ENCODE results near the gene ENAH. TPM values are rescaled to one million over a fixed set of nuclear protein-coding genes. Genes with fewer than 3 reads are reported as not detected.
A peak's percentile ranks its signal among the peaks of the same experiment; 100 is the strongest.
"Not testable (repeated sequence)": the region's sequence is repeated elsewhere in the genome, so short reads cannot be mapped to it uniquely, and the experiment has no call there.

The ENAH gene
- total and polyA plus RNA-seq, 9 of the 15 experiments (the other 6 are each of a cell fraction or from before 2014, with no cell fraction given) = 0.03 to 1.2 (median 0.15) TPM

DNA sequence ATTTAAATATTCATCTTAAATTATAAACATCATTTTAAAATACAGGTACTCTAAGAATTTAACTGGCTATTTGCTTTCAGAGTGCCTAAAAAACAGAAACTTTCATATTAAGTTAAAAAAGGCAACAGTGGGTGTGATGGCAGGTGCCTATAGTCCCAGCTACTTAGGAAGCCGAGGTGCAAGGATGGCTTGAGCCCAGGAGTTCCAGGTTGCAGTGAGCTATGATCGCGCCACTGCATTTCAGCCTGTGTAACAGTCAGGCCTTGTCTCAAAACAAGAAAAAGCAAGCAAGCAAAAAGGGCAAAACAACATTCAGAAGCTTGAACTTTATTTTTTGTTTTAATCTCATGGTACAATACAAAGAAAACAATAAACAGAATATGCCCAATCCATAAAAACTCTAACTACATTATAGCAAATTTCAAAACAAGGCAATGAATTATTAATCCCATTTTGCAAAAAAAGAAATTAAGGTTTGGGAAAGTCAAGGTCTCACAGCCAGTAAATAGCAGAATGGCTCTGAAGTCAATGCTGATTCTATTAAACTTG lies 15.2 kb downstream of the ENAH start:
- no TSS peak for BruUV-seq (replicated peaks)
- CTCF ChIA-PET (ENCODE audit: low intra/inter-chr PET ratio) = no interaction called here
- no peaks in the 10 kb centered on the region for H4K20me1 ChIP-seq (replicated peaks; ENCODE audit: control insufficient read depth, insufficient read depth, low read length)
- DNase-seq (ENCODE audit: extremely low read depth in 1 of 4, low spot score in 3 of 4) (no peak), FAIRE-seq (no peak), ATAC-seq (no peak)
- TF ChIP-seq HNRNPH1 (optimal IDR thresholded peaks at IDR 0.05; ENCODE audit: low read depth, low read length) = no peak
- TF ChIP-seq ZNF324 (CRISPR knock-in tag; IDR thresholded peaks at IDR 0.05) = peak; percentile 73
- TF ChIP-seq RAD21 (CRISPR knock-in tag; conservative IDR thresholded peaks at IDR 0.05 in 1 of 2, IDR thresholded peaks at IDR 0.05 in 1 of 2) = no peak
- TF ChIP-seq RFX7 (CRISPR knock-in tag; IDR thresholded peaks at IDR 0.05) = no peak
- TF ChIP-seq, protein P1, sequence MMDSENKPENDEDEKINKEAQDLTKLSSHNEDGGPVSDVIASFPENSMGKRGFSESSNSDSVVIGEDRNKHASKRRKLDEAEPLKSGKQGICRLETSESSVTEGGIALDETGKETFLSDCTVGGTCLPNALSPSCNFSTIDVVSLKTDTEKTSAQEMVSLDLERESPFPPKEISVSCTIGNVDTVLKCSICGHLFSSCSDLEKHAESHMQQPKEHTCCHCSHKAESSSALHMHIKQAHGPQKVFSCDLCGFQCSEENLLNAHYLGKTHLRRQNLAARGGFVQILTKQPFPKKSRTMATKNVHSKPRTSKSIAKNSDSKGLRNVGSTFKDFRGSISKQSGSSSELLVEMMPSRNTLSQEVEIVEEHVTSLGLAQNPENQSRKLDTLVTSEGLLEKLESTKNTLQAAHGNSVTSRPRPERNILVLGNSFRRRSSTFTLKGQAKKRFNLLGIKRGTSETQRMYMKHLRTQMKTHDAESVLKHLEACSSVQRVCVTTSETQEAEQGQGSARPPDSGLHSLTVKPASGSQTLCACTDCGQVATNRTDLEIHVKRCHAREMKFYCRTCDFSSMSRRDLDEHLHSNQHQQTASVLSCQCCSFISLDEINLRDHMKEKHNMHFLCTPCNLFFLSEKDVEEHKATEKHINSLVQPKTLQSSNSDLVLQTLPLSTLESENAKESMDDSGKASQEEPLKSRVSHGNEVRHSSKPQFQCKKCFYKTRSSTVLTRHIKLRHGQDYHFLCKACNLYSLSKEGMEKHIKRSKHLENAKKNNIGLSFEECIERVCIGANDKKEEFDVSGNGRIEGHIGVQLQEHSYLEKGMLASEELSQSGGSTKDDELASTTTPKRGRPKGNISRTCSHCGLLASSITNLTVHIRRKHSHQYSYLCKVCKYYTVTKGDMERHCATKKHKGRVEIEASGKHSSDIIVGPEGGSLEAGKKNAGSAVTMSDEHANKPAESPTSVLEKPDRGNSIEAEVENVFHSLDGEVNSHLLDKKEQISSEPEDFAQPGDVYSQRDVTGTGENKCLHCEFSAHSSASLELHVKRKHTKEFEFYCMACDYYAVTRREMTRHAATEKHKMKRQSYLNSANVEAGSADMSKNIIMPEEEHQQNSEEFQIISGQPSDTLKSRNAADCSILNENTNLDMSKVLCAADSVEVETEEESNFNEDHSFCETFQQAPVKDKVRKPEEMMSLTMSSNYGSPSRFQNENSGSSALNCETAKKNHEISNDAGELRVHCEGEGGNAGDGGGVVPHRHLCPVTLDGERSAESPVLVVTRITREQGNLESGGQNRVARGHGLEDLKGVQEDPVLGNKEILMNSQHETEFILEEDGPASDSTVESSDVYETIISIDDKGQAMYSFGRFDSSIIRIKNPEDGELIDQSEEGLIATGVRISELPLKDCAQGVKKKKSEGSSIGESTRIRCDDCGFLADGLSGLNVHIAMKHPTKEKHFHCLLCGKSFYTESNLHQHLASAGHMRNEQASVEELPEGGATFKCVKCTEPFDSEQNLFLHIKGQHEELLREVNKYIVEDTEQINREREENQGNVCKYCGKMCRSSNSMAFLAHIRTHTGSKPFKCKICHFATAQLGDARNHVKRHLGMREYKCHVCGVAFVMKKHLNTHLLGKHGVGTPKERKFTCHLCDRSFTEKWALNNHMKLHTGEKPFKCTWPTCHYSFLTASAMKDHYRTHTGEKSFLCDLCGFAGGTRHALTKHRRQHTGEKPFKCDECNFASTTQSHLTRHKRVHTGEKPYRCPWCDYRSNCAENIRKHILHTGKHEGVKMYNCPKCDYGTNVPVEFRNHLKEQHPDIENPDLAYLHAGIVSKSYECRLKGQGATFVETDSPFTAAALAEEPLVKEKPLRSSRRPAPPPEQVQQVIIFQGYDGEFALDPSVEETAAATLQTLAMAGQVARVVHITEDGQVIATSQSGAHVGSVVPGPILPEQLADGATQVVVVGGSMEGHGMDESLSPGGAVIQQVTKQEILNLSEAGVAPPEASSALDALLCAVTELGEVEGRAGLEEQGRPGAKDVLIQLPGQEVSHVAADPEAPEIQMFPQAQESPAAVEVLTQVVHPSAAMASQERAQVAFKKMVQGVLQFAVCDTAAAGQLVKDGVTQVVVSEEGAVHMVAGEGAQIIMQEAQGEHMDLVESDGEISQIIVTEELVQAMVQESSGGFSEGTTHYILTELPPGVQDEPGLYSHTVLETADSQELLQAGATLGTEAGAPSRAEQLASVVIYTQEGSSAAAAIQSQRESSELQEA (IDR thresholded peaks at IDR 0.05; ENCODE audit: low read depth) = no peak
- H3K9me1 ChIP-seq (ENCODE audit: control insufficient read depth, insufficient read depth, low read length) = no peaks in the 10 kb centered on the region
- peaks cover 2 to 6% of the 10 kb centered on the region in 2 experiments; a peak in 2 of 5 replicates for H3K27me3 ChIP-seq (ENCODE audit: control insufficient read depth in 2 of 2, insufficient read depth in 2 of 2, low read length in 2 of 2)
- intact Hi-C loops (cut with micrococcal nuclease) (no loop called here), in situ Hi-C loops (cut with MboI) (no loop called here)
- H3K4me1 ChIP-seq (replicated peaks in 1 of 2; ENCODE audit: control insufficient read depth in 2 of 2, insufficient read depth in 2 of 2, low read length in 2 of 2) = no peaks in the 10 kb centered on the region
- H3K9me3 ChIP-seq (replicated peaks; ENCODE audit: control insufficient read depth, insufficient read depth, low read depth, low read length) = no peaks in the 10 kb centered on the region
- H3K4me3 ChIP-seq = no peak overlapping the region
- H3K9ac ChIP-seq (ENCODE audit: insufficient read depth in 1 of 2, low read depth in 2 of 2, low read length in 2 of 2) = no peak overlapping the region
- H3K79me2 ChIP-seq (ENCODE audit: control insufficient read depth, insufficient read depth, low read length) = no peaks in the 10 kb centered on the region
- H3K36me3 ChIP-seq (ENCODE audit: control insufficient read depth, insufficient read depth, low read length) = no peaks in the 10 kb centered on the region
- H2AFZ ChIP-seq (ENCODE audit: low read depth, low read length) = no peak overlapping the region
- H3K27ac ChIP-seq (ENCODE audit: extremely low read depth, low read depth, low read length) = no peak overlapping the region
- POLR2A ChIA-PET = no interaction called here
- no peak overlapping the region for H3K4me2 ChIP-seq (ENCODE audit: insufficient read depth, low read length)
- WGBS (ENCODE audit: insufficient coverage, low coverage, missing lambda C conversion rate) = 1% methylated on average over 3 of the region's 3 CpGs

DNA sequence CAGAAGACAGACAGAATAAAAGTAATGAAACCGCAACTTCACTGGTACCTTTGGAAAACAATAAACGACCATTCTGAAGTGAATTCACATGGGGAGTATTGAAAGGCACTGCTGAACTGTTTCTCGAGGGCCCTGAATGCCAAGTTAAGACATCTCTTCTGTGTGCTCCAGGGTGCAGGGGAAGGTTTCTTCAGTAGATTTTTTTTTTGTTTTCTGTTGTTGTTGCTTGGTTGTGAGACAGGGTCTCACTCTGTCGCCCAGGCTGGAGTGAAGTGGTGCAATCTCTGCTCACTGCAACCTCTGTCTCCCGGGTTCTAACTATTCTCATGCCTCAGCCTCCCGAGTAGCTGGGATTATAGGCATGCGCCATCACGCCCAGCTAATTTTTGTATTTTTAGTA lies 15.9 kb downstream of the ENAH start:
- 3% methylated on average over 8 of the region's 8 CpGs for WGBS (ENCODE audit: insufficient coverage, low coverage, missing lambda C conversion rate)
- FAIRE-seq = not testable (repeated sequence)

More for the DNA sequence above, 15.9 kb downstream of the ENAH start:
- H3K4me2 ChIP-seq (ENCODE audit: insufficient read depth, low read length); H3K4me1 ChIP-seq (replicated peaks in 1 of 2; ENCODE audit: control insufficient read depth in 2 of 2, insufficient read depth in 2 of 2, low read length in 2 of 2); H3K9ac ChIP-seq (ENCODE audit: insufficient read depth in 1 of 2, low read depth in 2 of 2, low read length in 2 of 2); DNase-seq (ENCODE audit: extremely low read depth in 1 of 4, low spot score in 3 of 4); H2AFZ ChIP-seq (ENCODE audit: low read depth, low read length); H3K79me2 ChIP-seq (ENCODE audit: control insufficient read depth, insufficient read depth, low read length); intact Hi-C loops (cut with micrococcal nuclease); in situ Hi-C loops (cut with MboI); H3K4me3 ChIP-seq; H3K27me3 ChIP-seq (ENCODE audit: control insufficient read depth in 2 of 2, insufficient read depth in 2 of 2, low read length in 2 of 2); H3K9me3 ChIP-seq (replicated peaks; ENCODE audit: control insufficient read depth, insufficient read depth, low read depth, low read length); H3K9me1 ChIP-seq (ENCODE audit: control insufficient read depth, insufficient read depth, low read length); ATAC-seq; H3K36me3 ChIP-seq (ENCODE audit: control insufficient read depth, insufficient read depth, low read length); BruUV-seq (replicated peaks); H3K27ac ChIP-seq (ENCODE audit: extremely low read depth, low read depth, low read length); H4K20me1 ChIP-seq (replicated peaks; ENCODE audit: control insufficient read depth, insufficient read depth, low read length): not testable (repeated sequence)
- CTCF ChIA-PET (ENCODE audit: low intra/inter-chr PET ratio) = interaction anchor here (0.6 kb wide), 1 partner anchor 69 kb away, joined by 3 read pairs; no protein-coding TSS in a partner anchor
- POLR2A ChIA-PET = interaction anchor here (0.6 to 0.7 kb wide), 3 partner anchors 13 to 197 kb away, joined by 3 to 5 read pairs (median 3); no protein-coding TSS in a partner anchor
